HepG2 (cell line): ENCODE measurements around the gene TRAF3. TPM values are rescaled to one million over a fixed set of nuclear protein-coding genes. Genes with fewer than 3 reads are reported as not detected.

ENCODE experiments used
- ATAC-seq: fragments of 200-7000 bp; cut with Tn5 transposase; 3 replicates; pipeline ENCODE4 v1.9.1; 2020; ENCODE audit warnings: mild to moderate bottlenecking, moderate library complexity
- BruUV-seq: library from RNA; stranded (reverse); fragments of 400-500 nt; replicated peaks from 2 replicates; lab custom pipeline; 2021; lab: Mats Ljungman, UMichigan
- CTCF ChIA-PET: fragments of 300-600 bp; formaldehyde crosslinking; extraction: SDS; loops from one replicate; lab custom pipeline; 2021; ENCODE audit warnings: low total read pairs, inconsistent platforms, low intra/inter-chr PET ratio; lab: Yijun Ruan, JAX
- POLR2A ChIA-PET: fragments of 350-600 bp; sonication (Branson Sonifier 250); formaldehyde crosslinking; loops from one replicate; lab custom pipeline; 2020; ENCODE audit warnings: antibody characterized with exemption, inconsistent platforms; lab: Yijun Ruan, JAX
- DNase-seq: peaks from one replicate; pipeline ENCODE4 v3.0.0-alpha.2; 2015; ENCODE audit warnings: low spot score
- FAIRE-seq: peaks from 3 replicates; lab custom pipeline; 2011; peaks lifted over from hg19 to GRCh38; lab: Jason Lieb, UNC
- H2AFZ ChIP-seq: one replicate; pipeline ENCODE4 v1.6.1; 2011; ENCODE audit warnings: low read length, inconsistent platforms
- H3K27ac ChIP-seq: fragments of 300-600 bp; 3 replicates; pipeline ENCODE4 v1.8.0; 2011; ENCODE audit warnings: mixed run types, mild to moderate bottlenecking, mixed read lengths, low read length, inconsistent platforms; ENCODE audit not compliant: insufficient read depth; ENCODE audit errors: extremely low read length
- H3K27me3 ChIP-seq, 2 experiments: fragments of 200-600 bp in 1 of 2; 2 replicates in 1 of 2; 3 replicates in 1 of 2; pipeline versions ENCODE4 v1.6.0 to v1.8.0; 2011; ENCODE audit warnings: low read length in 2 of 2, mild to moderate bottlenecking in 2 of 2, moderate library complexity in 2 of 2, inconsistent platforms in 1 of 2; ENCODE audit not compliant: insufficient read depth in 2 of 2, control insufficient read depth in 1 of 2
- H3K36me3 ChIP-seq, 2 experiments: fragments of 200-600 bp in 1 of 2; replicated peaks in 1 of 2; 2 replicates in 1 of 2; 3 replicates in 1 of 2; pipeline versions ENCODE4 v1.5.1 to v1.8.0; 2011; ENCODE audit warnings: low read length in 2 of 2, inconsistent platforms in 1 of 2; ENCODE audit not compliant: insufficient read depth in 2 of 2, control insufficient read depth in 1 of 2
- H3K4me1 ChIP-seq: 2 replicates; pipeline ENCODE4 v1.5.1; 2012; ENCODE audit warnings: low read length, inconsistent platforms; ENCODE audit not compliant: insufficient read depth
- H3K4me2 ChIP-seq: 2 replicates; pipeline ENCODE4 v1.6.0; 2011; ENCODE audit warnings: low read depth, low read length, inconsistent platforms
- H3K4me3 ChIP-seq, 3 experiments: fragments of 200-600 bp in 1 of 3; sonication (generic), shearing (Covaris generic) in 1 of 3; replicated peaks in 1 of 3; 2 replicates each; pipeline ENCODE4 v1.5.1; 2011 to 2016; ENCODE audit warnings: low read length in 3 of 3, inconsistent platforms in 2 of 3, low read depth in 2 of 3, mild to moderate bottlenecking in 2 of 3, control low read depth in 1 of 3, mixed read lengths in 1 of 3; ENCODE audit not compliant: insufficient read depth in 1 of 3
- H3K79me2 ChIP-seq: one replicate; pipeline ENCODE4 v1.6.1; 2011; ENCODE audit warnings: low read length, inconsistent platforms; ENCODE audit not compliant: insufficient read depth
- H3K9ac ChIP-seq: 2 replicates; pipeline ENCODE4 v1.6.0; 2011; ENCODE audit warnings: mild to moderate bottlenecking, low read depth, low read length, inconsistent platforms; ENCODE audit not compliant: insufficient read depth
- H3K9me3 ChIP-seq: 2 replicates; pipeline ENCODE4 v1.5.1; 2012; ENCODE audit warnings: mild to moderate bottlenecking, low read length
- H4K20me1 ChIP-seq: 2 replicates; pipeline ENCODE4 v1.6.0; 2011; ENCODE audit warnings: inconsistent platforms, mild to moderate bottlenecking, low read length, moderate library complexity; ENCODE audit not compliant: insufficient read depth
- ATF7-NPFF ChIP-seq: sonication (generic); formaldehyde crosslinking; IDR thresholded peaks from 2 replicates; pipeline ENCODE4 v1.8.1; 2023; ENCODE audit warnings: mild to moderate bottlenecking, low read depth, missing genetic modification reagents, moderate library complexity
- KLF11 ChIP-seq: IDR thresholded peaks from 2 replicates; pipeline ENCODE4 v1.6.1; 2016; ENCODE audit warnings: missing compliant biosample characterization
- MBNL3 ChIP-seq: fragments of 250-450 bp; sonication (Bioruptor Pico); conservative IDR thresholded peaks from 2 replicates; pipeline ENCODE4 v1.8.0; 2022; ENCODE audit warnings: mild to moderate bottlenecking, inconsistent platforms
- SOX5 ChIP-seq: IDR thresholded peaks from 2 replicates; pipeline ENCODE4 v1.6.1; 2016; ENCODE audit warnings: borderline replicate concordance
- SSRP1 ChIP-seq: IDR thresholded peaks from 2 replicates; pipeline ENCODE4 v1.6.1; 2016; ENCODE audit warnings: control low read depth
- STAG1 ChIP-seq: sonication (generic); formaldehyde crosslinking; IDR thresholded peaks from 2 replicates; pipeline ENCODE4 v1.4.0; 2020; ENCODE audit warnings: missing genetic modification reagents
- ZBTB7A ChIP-seq: sonication (generic); formaldehyde crosslinking; IDR thresholded peaks from 2 replicates; pipeline ENCODE4 v1.8.0; 2022; ENCODE audit warnings: mild to moderate bottlenecking, missing genetic modification reagents
- ZFP36L1 ChIP-seq: sonication (generic); formaldehyde crosslinking; IDR thresholded peaks from 2 replicates; pipeline ENCODE4 v1.8.0; 2022; ENCODE audit warnings: mild to moderate bottlenecking, missing genetic modification reagents, moderate library complexity
- ZKSCAN1 ChIP-seq: fragments of 150-350 bp; IDR thresholded peaks from 2 replicates; pipeline ENCODE4 v1.6.1; 2014; ENCODE audit warnings: low read length
- ZNF816 ChIP-seq: sonication (generic); formaldehyde crosslinking; IDR thresholded peaks from 2 replicates; pipeline ENCODE4 v1.8.0; 2022; ENCODE audit warnings: missing genetic modification reagents, mild to moderate bottlenecking, borderline replicate concordance
- WGBS: methylation state at CpG from one replicate; pipeline ENCODE4 v1.1.6; 2017; ENCODE audit warnings: low lambda C conversion rate; 5-methylcytosine and 5-hydroxymethylcytosine counted together
- in situ Hi-C: cut with HindIII; loops from 2 replicates; pipeline ENCODE4 v1.10.0; 2017; ENCODE audit warnings: low pct_unique_long_range_greater_than_20kb; ENCODE audit not compliant: extremely low pct_ligation_motif_present
- intact Hi-C: fragments of 100-400 bp; cut with micrococcal nuclease; formaldehyde crosslinking; loops from one replicate; pipeline ENCODE4 v1.10.0; 2022; ENCODE audit not compliant: unreplicated experiment
- polyA plus RNA-seq, 8 experiments: library from polyadenylated mRNA; depleted of rRNA in 3 of 8; stranded (reverse) in 7 of 8; unstranded in 1 of 8; fragments of >200 nt; fragmentation: Illumina TruSeq in 4 of 8; extraction: Trizol in 4 of 8; gene quantifications; 2 replicates each; pipeline versions ENCODE4 v1.2.1 to v1.2.3, GENCODE V29; 2011 to 2016; ENCODE audit warnings: low read depth in 4 of 8, missing spikeins in 1 of 8, mixed read lengths in 1 of 8; ENCODE audit not compliant: insufficient read depth in 1 of 8
- total RNA-seq, 5 experiments: library from RNA; depleted of rRNA; stranded (reverse); fragments of >200 nt; fragmentation: Illumina TruSeq; extraction: Trizol; gene quantifications; 2 replicates each; pipeline ENCODE4 v1.2.3, GENCODE V29; 2016; ENCODE audit warnings: low read depth in 1 of 5
- TF ChIP-seq, protein P1 (sequence below): sonication (generic); formaldehyde crosslinking; IDR thresholded peaks from 2 replicates; pipeline ENCODE4 v1.8.0; 2022; ENCODE audit warnings: low read depth, missing genetic modification reagents
- TF ChIP-seq, protein P2 (sequence below): sonication (generic); formaldehyde crosslinking; IDR thresholded peaks from 2 replicates; pipeline ENCODE4 v1.4.0; 2020; ENCODE audit warnings: missing genetic modification reagents
- TF ChIP-seq, protein P3 (sequence below): sonication (generic); formaldehyde crosslinking; IDR thresholded peaks from 2 replicates; pipeline ENCODE4 v1.5.1; 2020; ENCODE audit warnings: missing genetic modification reagents, mild to moderate bottlenecking, borderline replicate concordance
- TF ChIP-seq, protein P4 (sequence below): sonication (generic); formaldehyde crosslinking; IDR thresholded peaks from 2 replicates; pipeline ENCODE4 v1.9.0; 2021; ENCODE audit warnings: missing genetic modification reagents, mild to moderate bottlenecking, borderline replicate concordance

TRAF3 gene
- total and polyA plus RNA-seq, 2 of the 13 experiments (the other 11 are each of a cell fraction or from before 2014, with no cell fraction given) = 6.9 to 12.2 TPM

DNA sequence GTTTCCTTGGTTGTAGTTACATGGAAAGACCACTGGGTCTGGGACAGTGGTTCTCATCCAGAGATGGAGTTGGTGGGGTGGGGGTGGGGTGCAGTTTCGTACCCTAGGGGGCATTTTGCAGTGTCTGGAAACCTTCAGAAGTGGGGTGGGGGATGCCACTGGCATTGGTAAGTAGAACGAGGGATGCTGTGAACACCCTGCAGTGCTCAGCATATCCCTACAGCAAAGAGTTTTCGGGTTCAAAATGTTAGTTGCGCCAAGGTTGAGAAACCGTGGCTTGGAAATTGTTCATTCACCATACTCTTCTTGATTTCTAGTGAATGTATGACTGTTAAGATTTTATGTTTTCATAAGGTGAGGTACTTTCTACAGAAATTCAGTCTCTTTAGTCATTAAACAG lies 28.7 kb downstream of the TRAF3 start:
- intact Hi-C loops (no loop called here), in situ Hi-C loops (no loop called here)
- H4K20me1 ChIP-seq = no peaks in the 10 kb centered on the region
- no peaks in the 10 kb centered on the region for H3K9me3 ChIP-seq
- TF ChIP-seq SSRP1 (CRISPR knock-in tag) (no peak), STAG1 (CRISPR knock-in tag) (peak; percentile 21; the same call in 1 of the 2 replicates)
- no peak overlapping the region for H3K9ac ChIP-seq
- H3K36me3 ChIP-seq = no peaks in the 10 kb centered on the region
- POLR2A ChIA-PET = no interaction called here
- WGBS = 99% methylated on average over 5 of the region's 5 CpGs
- peaks cover 16% of the 10 kb centered on the region for H3K4me1 ChIP-seq
- CTCF ChIA-PET = no interaction called here
- H3K27me3 ChIP-seq = no peaks in the 10 kb centered on the region
- H3K79me2 ChIP-seq = no peaks in the 10 kb centered on the region
- no peak overlapping the region for H3K4me3 ChIP-seq
- no TSS peak for BruUV-seq
- FAIRE-seq = no peak
- no peak overlapping the region for H3K27ac ChIP-seq
- ATAC-seq = no peak
- no peak overlapping the region for H2AFZ ChIP-seq
- H3K4me2 ChIP-seq = no peak overlapping the region
- no peak for DNase-seq

DNA sequence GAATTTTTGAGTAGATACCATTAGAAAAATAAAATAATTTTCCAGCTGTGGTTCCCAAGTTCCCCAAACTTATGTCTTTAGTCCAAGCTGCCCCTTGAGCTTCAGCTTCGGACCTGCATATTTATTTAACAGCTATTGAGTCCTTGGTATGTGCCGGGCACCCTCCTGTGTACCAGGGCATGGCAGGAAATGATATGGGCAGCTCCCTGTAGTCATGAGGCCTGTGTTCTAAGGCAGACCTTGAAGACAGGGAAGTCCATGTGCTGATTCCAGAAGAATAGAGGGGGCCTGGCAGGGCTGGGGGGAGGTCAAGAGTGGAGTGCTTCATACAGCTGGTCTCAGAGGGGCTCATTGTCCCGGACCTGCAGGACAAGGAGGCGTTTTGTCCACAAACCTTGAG lies 29.2 kb downstream of the TRAF3 start:
- H3K27ac ChIP-seq = no peak overlapping the region
- no peak overlapping the region for H3K4me3 ChIP-seq
- POLR2A ChIA-PET = no interaction called here
- intact Hi-C loops = no loop called here
- FAIRE-seq = no peak
- no peaks in the 10 kb centered on the region for H3K27me3 ChIP-seq
- CTCF ChIA-PET = no interaction called here
- no peaks in the 10 kb centered on the region for H3K36me3 ChIP-seq
- no peak overlapping the region for H3K4me2 ChIP-seq
- no peaks in the 10 kb centered on the region for H3K79me2 ChIP-seq
- no peak for ATAC-seq
- WGBS = 92% methylated on average over 4 of the region's 4 CpGs
- H3K9ac ChIP-seq = no peak overlapping the region
- H4K20me1 ChIP-seq = no peaks in the 10 kb centered on the region
- in situ Hi-C loops = no loop called here
- DNase-seq = no peak
- H3K4me1 ChIP-seq = peaks cover 21% of the 10 kb centered on the region
- no peaks in the 10 kb centered on the region for H3K9me3 ChIP-seq
- no TSS peak for BruUV-seq
- no peak overlapping the region for H2AFZ ChIP-seq
- TF ChIP-seq, protein P1, sequence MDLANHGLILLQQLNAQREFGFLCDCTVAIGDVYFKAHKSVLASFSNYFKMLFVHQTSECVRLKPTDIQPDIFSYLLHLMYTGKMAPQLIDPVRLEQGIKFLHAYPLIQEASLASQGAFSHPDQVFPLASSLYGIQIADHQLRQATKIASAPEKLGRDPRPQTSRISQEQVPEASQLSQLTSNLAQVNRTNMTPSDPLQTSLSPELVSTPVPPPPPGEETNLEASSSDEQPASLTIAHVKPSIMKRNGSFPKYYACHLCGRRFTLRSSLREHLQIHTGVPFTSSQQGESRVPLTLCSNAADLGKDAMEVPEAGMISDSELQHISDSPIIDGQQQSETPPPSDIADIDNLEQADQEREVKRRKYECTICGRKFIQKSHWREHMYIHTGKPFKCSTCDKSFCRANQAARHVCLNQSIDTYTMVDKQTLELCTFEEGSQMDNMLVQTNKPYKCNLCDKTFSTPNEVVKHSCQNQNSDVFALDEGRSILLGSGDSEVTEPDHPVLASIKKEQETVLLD (CRISPR knock-in tag) = no peak
- TF ChIP-seq KLF11 (no peak), SOX5 (CRISPR knock-in tag) (no peak), ZNF816 (CRISPR knock-in tag) (no peak), ATF7-NPFF (CRISPR knock-in tag) (no peak), ZBTB7A (CRISPR knock-in tag) (no peak), ZFP36L1 (CRISPR knock-in tag) (no peak), ZKSCAN1 (no peak), MBNL3 (CRISPR knock-in tag) (no peak)
- TF ChIP-seq, protein P2, sequence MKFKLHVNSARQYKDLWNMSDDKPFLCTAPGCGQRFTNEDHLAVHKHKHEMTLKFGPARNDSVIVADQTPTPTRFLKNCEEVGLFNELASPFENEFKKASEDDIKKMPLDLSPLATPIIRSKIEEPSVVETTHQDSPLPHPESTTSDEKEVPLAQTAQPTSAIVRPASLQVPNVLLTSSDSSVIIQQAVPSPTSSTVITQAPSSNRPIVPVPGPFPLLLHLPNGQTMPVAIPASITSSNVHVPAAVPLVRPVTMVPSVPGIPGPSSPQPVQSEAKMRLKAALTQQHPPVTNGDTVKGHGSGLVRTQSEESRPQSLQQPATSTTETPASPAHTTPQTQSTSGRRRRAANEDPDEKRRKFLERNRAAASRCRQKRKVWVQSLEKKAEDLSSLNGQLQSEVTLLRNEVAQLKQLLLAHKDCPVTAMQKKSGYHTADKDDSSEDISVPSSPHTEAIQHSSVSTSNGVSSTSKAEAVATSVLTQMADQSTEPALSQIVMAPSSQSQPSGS (CRISPR knock-in tag) = no peak
- TF ChIP-seq, protein P3, sequence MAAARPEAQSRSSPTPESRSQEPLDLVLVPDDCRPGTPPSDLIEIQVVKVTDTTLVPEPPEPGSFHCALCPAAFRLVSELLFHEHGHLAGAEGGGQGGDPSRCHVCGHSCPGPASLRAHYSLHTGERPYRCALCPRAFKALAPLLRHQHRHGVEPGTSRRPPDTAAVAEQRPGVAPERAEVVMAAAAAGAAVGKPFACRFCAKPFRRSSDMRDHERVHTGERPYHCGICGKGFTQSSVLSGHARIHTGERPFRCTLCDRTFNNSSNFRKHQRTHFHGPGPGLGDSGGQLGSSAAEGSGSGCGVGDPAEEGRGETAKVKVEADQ = no peak
- TF ChIP-seq, protein P4, sequence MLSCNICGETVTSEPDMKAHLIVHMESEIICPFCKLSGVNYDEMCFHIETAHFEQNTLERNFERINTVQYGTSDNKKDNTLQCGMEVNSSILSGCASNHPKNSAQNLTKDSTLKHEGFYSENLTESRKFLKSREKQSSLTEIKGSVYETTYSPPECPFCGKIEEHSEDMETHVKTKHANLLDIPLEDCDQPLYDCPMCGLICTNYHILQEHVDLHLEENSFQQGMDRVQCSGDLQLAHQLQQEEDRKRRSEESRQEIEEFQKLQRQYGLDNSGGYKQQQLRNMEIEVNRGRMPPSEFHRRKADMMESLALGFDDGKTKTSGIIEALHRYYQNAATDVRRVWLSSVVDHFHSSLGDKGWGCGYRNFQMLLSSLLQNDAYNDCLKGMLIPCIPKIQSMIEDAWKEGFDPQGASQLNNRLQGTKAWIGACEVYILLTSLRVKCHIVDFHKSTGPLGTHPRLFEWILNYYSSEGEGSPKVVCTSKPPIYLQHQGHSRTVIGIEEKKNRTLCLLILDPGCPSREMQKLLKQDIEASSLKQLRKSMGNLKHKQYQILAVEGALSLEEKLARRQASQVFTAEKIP (CRISPR knock-in tag) = no peak
